IPS-18c (cell line): ENCODE results near the gene IL20RB.

Source experiments
- H3K4me3 ChIP-seq: 2 replicates; pipeline ENCODE4 v1.7.0; 2013; ENCODE audit warnings: low read depth, mild to moderate bottlenecking, low read length, moderate library complexity; ENCODE audit not compliant: insufficient read depth
- H3K9me3 ChIP-seq: one replicate; pipeline ENCODE4 v1.6.1; 2013; ENCODE audit warnings: mild to moderate bottlenecking, low read length, moderate library complexity; ENCODE audit not compliant: control insufficient read depth, insufficient read depth

IL20RB gene

GRCh38 chr3:137052298-137052697 lies 94.5 kb downstream of the IL20RB start:
- Histone ChIP-seq H3K4me3 (no peak overlapping the region), H3K9me3 (no peaks in the 10 kb centered on the region)
